Activated CD8-positive, alpha-beta T cell treated with anti-CD3 and anti-CD28 coated beads, Interleukin-2, amount 10 ng/mL, durations not matched to agents 7 days and 5 days (primary cell): ENCODE measurements around the gene RNF10. TPM values are rescaled to one million over a fixed set of nuclear protein-coding genes. Genes with fewer than 3 reads are reported as not detected.
"Not testable (repeated sequence)": the region's sequence is repeated elsewhere in the genome, so short reads cannot be mapped to it uniquely, and the experiment has no call there.

Experiments
- ATAC-seq: fragments of 150-1000 bp; cut with Tn5 transposase; one replicate; pipeline ENCODE4 v1.10.0; 2021; ENCODE audit warnings: moderate library complexity
- CTCF ChIA-PET: fragments of 350-600 bp; sonication (Branson Sonifier 250); formaldehyde crosslinking; loops from one replicate; lab custom pipeline; 2021; ENCODE audit warnings: antibody characterized with exemption; lab: Charles Lee
- POLR2A ChIA-PET: fragments of 350-600 bp; sonication (Branson Sonifier 250); formaldehyde crosslinking; loops from one replicate; lab custom pipeline; 2021; ENCODE audit warnings: antibody characterized with exemption; lab: Charles Lee
- DNase-seq: peaks from one replicate; pipeline ENCODE4 v3.0.0-alpha.2; 2020
- H3K27ac Mint-ChIP-seq: one replicate; pipeline ENCODE4 v1.8.0; 2021; ENCODE audit warnings: mild to moderate bottlenecking, mixed read lengths
- H3K27me3 Mint-ChIP-seq: one replicate; pipeline ENCODE4 v1.8.0; 2021; ENCODE audit warnings: low read depth, mixed read lengths
- H3K36me3 Mint-ChIP-seq: one replicate; pipeline ENCODE4 v1.8.0; 2021; ENCODE audit warnings: low read depth, mixed read lengths
- H3K4me1 Mint-ChIP-seq: one replicate; pipeline ENCODE4 v1.8.0; 2021; ENCODE audit warnings: low read depth, mixed read lengths
- H3K4me3 Mint-ChIP-seq: one replicate; pipeline ENCODE4 v1.8.0; 2021; ENCODE audit warnings: mild to moderate bottlenecking, mixed read lengths
- H3K9me3 Mint-ChIP-seq: one replicate; pipeline ENCODE4 v1.8.0; 2022; ENCODE audit warnings: mixed read lengths; ENCODE audit not compliant: insufficient read depth
- total RNA-seq, 2 experiments: library from RNA; stranded (reverse); gene quantifications; one replicate each; pipeline ENCODE4 v1.2.3, GENCODE V29; 2021

RNF10 gene
- total RNA-seq, 2 experiments from 2014 or later: 192 to 204 TPM

DNA sequence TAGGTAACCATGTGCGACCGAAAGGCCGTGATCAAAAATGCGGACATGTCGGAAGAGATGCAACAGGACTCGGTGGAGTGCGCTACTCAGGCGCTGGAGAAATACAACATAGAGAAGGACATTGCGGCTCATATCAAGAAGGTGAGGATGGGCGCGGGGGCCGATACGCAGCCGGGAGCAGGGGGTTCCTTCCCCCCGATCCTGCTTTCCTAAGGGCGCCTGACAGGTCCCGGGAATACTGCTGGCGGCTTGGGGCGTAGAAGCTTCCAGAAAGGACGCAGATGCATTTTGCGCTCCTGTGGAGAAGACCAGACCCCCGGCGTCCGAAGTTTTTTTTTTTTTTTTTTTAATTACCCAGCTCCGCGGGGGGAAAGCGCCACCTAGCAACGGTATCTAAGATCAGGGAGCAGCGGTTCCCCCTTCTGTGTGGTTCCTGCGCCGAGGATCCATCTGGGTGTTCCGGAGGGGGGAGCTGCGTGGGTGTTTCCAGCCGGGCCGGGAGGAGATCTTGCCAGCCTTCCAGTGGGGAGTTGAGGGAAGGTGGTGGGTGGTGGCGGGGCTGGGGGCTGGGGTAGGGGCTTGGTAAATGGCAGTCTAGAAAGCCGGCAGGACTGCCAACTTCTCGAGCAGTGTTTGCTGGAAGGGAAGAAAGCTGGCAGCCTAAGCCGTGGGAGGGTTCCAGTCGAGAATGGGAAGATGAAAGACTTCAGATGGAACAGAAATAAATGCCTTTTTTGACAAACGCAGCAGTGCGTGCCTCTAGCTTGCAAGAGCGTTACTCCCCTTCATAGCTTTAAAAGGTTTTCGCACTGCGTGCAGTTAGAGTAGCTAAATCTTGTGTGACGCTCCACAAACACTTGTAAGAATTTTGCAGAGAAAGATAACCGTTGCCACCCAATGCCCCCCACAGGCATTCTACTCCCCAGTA lies 37.5 kb upstream of the RNF10 start:
- CTCF ChIA-PET: interaction anchor here (0.7 to 2.4 kb wide), 11 partner anchors 11 to 139 kb away, joined by 3 to 21 read pairs (median 3); partner anchors contain the start of gene SRSF9
- peak overlapping the region; percentile 85 for H3K27ac Mint-ChIP-seq

DNA sequence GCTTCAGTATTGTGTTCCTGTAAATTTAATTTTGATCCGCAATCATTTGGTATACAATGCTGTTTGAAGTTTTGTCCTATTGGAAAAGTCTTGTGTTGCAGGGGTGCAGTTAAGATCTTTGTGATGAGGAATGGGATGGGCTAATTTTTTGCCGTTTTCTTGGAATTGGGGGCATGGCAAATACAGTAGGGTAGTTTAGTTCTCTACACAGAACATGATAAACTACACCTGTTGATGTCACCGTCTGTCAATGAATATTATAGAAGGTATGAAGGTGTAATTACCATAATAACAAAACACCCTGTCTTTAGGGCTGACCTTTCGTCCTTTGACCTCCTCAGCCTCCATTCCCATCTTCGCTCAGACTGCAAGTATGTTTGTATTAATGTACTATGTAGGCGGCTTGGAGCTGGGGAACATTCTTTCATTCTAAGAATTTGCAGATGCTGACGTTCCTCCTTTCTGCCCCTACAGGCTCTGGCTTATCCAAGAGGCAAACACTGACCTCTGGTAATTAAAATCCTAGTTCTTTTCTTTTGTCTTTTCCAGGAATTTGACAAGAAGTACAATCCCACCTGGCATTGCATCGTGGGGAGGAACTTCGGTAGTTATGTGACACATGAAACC lies 36.5 kb upstream of the RNF10 start:
- Mint-ChIP-seq H3K27ac (peak overlapping the region; percentile 31), H3K4me3 (peak overlapping the region; percentile 89), H3K27me3 (no peaks in the 10 kb centered on the region), H3K4me1 (peaks cover 35% of the 10 kb centered on the region), H3K9me3 (no peaks in the 10 kb centered on the region), H3K36me3 (peaks cover 36% of the 10 kb centered on the region)
- POLR2A ChIA-PET: interaction anchor here (1.3 to 3.4 kb wide), 3 partner anchors 25 to 206 kb away, joined by 3 to 19 read pairs (median 8); partner anchors contain the start of genes RNU4-2 and SRSF9
- no peak for ATAC-seq
- DNase-seq: no peak
- CTCF ChIA-PET: interaction anchor here (0.7 to 2.4 kb wide), 7 partner anchors 12 to 140 kb away, joined by 3 to 21 read pairs (median 3); partner anchors contain the start of gene SRSF9

More for the DNA sequence above, 37.5 kb upstream of the RNF10 start:
- Mint-ChIP-seq H3K27me3 (no peaks in the 10 kb centered on the region), H3K4me3 (peak overlapping the region; percentile 89), H3K4me1 (peaks cover 35% of the 10 kb centered on the region), H3K36me3 (peaks cover 33% of the 10 kb centered on the region), H3K9me3 (no peaks in the 10 kb centered on the region)
- peak; percentile 62 for DNase-seq
- peak; percentile 10 for ATAC-seq
- POLR2A ChIA-PET: interaction anchor here (0.9 to 3.4 kb wide), 6 partner anchors 24 to 205 kb away, joined by 3 to 19 read pairs (median 3); partner anchors contain the start of genes POP5, RNU4-2 and SRSF9

GRCh38 chr12:120498870-120499515 lies 35.2 kb upstream of the RNF10 start:
- ChIA-PET CTCF (interaction anchor here (0.8 to 1.1 kb wide), 2 partner anchors 11 to 148 kb away, joined by 3 read pairs; no protein-coding TSS in a partner anchor), POLR2A (no interaction called here)
- Mint-ChIP-seq H3K27ac (no peak overlapping the region), H3K27me3 (no peaks in the 10 kb centered on the region), H3K9me3 (no peaks in the 10 kb centered on the region), H3K4me3 (no peak overlapping the region), H3K36me3 (peaks cover 46% of the 10 kb centered on the region), H3K4me1 (peaks cover 35% of the 10 kb centered on the region)
- ATAC-seq (no peak), DNase-seq (no peak)

DNA sequence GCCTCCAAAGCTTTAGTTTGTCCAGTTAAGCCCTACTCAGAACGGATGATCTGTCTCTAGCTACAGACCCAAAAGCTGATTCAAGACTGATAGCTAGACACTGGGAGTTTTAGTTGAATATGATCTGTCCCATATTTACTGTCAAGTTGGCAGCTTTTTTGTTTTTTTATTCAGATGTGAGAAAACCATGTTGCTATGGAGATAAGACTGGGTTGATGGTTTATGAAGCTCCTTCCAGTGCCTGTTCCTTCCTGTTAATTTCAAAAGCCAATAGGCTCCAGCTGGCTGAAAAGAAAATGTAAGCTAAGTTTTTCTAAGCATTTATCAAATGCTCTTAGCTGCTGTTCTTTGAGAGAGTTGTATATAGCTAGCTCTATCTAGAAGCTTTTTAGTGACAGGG lies 33.6 kb upstream of the RNF10 start:
- H3K36me3 Mint-ChIP-seq: peaks cover 49% of the 10 kb centered on the region
- H3K4me3 Mint-ChIP-seq: no peak overlapping the region
- no peak for ATAC-seq
- no peaks in the 10 kb centered on the region for H3K27me3 Mint-ChIP-seq
- CTCF ChIA-PET: interaction anchor here (1.0 to 1.2 kb wide), 3 partner anchors 9 to 60 kb away, joined by 3 to 5 read pairs (median 4); partner anchors contain the start of gene SRSF9
- no peak for DNase-seq
- POLR2A ChIA-PET: interaction anchor here (1.0 to 1.1 kb wide), 2 partner anchors 31 to 208 kb away, joined by 3 to 4 read pairs; partner anchors contain the start of genes RNU4-1 and SRSF9
- peaks cover 25% of the 10 kb centered on the region for H3K4me1 Mint-ChIP-seq
- H3K27ac Mint-ChIP-seq: no peak overlapping the region
- no peaks in the 10 kb centered on the region for H3K9me3 Mint-ChIP-seq

DNA sequence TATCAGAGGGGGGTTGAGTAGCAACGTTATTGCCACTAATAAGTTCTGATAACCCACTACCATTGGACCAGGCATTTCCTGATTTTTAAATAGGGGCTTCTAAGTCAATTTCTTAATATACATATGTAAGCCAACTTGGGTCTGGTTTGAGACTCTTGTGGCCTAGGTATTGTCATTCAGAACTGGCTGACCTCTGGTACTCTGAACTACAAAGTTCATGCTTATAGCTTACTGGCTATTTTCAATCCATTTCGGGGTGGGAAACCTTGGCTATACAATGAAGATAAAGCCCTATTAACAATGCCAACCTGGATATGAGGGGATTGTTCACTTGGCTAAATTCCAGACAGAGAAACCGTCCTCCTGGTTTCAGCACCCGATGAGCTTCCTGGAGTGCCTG lies 29.6 kb upstream of the RNF10 start:
- peaks cover 29% of the 10 kb centered on the region for H3K36me3 Mint-ChIP-seq
- no peaks in the 10 kb centered on the region for H3K27me3 Mint-ChIP-seq
- no peak for ATAC-seq
- H3K4me3 Mint-ChIP-seq: no peak overlapping the region
- H3K27ac Mint-ChIP-seq: no peak overlapping the region
- DNase-seq: no peak
- no peaks in the 10 kb centered on the region for H3K9me3 Mint-ChIP-seq
- peaks cover 5% of the 10 kb centered on the region for H3K4me1 Mint-ChIP-seq
- POLR2A ChIA-PET: no interaction called here
- CTCF ChIA-PET: interaction anchor here (1.0 kb wide), 2 partner anchors 61 to 81 kb away, joined by 3 read pairs; no protein-coding TSS in a partner anchor

GRCh38 chr12:120508537-120508936 lies 25.6 kb upstream of the RNF10 start:
- Mint-ChIP-seq H3K4me3 (no peak overlapping the region), H3K36me3 (peaks cover 24% of the 10 kb centered on the region), H3K9me3 (no peaks in the 10 kb centered on the region), H3K27me3 (no peaks in the 10 kb centered on the region), H3K4me1 (no peaks in the 10 kb centered on the region), H3K27ac (no peak overlapping the region)
- ChIA-PET POLR2A (no interaction called here), CTCF (interaction anchor here (1.3 to 2.1 kb wide), 2 partner anchors 8 to 40 kb away, joined by 4 to 10 read pairs; partner anchors contain the start of gene SRSF9)
- ATAC-seq (no peak), DNase-seq (no peak)

GRCh38 chr12:120514002-120514401 lies 20.2 kb upstream of the RNF10 start:
- ChIA-PET POLR2A (interaction anchor here (1.2 kb wide), 1 partner anchor 42 kb away, joined by 4 read pairs; no protein-coding TSS in a partner anchor), CTCF (no interaction called here)
- Mint-ChIP-seq H3K4me3 (no peak overlapping the region), H3K27me3 (no peaks in the 10 kb centered on the region), H3K27ac (no peak overlapping the region), H3K36me3 (peaks cover 25% of the 10 kb centered on the region), H3K9me3 (no peaks in the 10 kb centered on the region), H3K4me1 (no peaks in the 10 kb centered on the region)
- ATAC-seq: no peak
- no peak for DNase-seq

DNA sequence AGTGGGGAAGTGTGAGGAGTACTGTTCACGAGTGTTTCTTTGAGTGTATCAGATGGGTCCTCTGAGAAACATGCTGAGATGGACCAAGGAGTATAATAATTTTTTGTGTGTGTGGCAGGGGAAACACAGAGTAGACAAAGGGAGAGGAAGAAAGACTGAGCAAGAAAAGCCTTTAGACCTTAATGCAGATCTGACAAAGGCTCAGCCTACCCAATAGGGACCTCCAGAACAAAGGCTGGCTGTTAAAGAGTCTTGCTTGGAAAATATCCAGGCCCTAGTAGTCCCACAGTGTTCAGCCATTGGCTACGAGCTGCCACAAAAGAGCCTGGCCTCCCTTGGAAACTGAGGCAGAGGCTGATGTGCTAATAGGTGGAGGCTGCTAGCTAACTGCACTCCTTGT lies 18.7 kb upstream of the RNF10 start:
- Mint-ChIP-seq H3K27ac (no peak overlapping the region), H3K36me3 (peaks cover 20% of the 10 kb centered on the region), H3K9me3 (no peaks in the 10 kb centered on the region), H3K4me1 (no peaks in the 10 kb centered on the region), H3K4me3 (no peak overlapping the region), H3K27me3 (no peaks in the 10 kb centered on the region)
- DNase-seq: no peak
- CTCF ChIA-PET: interaction anchor here (1.1 to 1.5 kb wide), 3 partner anchors 10 to 75 kb away, joined by 4 to 5 read pairs (median 5); partner anchors contain the start of gene SRSF9
- ATAC-seq: no peak
- POLR2A ChIA-PET: no interaction called here

DNA sequence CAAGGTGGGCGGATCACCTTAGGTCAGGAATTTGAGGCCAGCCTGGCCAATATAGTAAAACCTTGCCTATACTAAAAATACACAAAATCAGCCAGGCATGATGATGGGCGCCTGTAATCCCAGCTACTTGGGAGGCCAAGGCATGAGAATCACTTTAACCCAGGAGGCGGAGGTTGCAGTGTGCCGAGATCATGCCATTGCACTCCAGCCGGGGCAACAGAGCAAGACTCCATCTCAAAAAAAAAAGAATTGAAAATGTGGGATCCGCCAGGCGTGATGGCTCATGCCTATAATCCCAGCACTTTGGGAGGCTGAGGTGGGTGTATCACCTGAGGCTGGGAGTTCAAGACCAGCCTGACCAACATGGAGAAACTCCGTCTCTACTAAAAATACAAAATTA lies 14.8 kb upstream of the RNF10 start:
- H3K4me1 Mint-ChIP-seq, H3K27ac Mint-ChIP-seq, DNase-seq, H3K9me3 Mint-ChIP-seq, H3K4me3 Mint-ChIP-seq, ATAC-seq, CTCF ChIA-PET, H3K27me3 Mint-ChIP-seq, POLR2A ChIA-PET: not testable (repeated sequence)
- peaks cover 12% of the 10 kb centered on the region for H3K36me3 Mint-ChIP-seq

- Mint-ChIP-seq H3K9me3 (no peaks in the 10 kb centered on the region), H3K4me3 (no peak overlapping the region), H3K27me3 (no peaks in the 10 kb centered on the region), H3K36me3 (peaks cover 7% of the 10 kb centered on the region), H3K4me1 (no peaks in the 10 kb centered on the region), H3K27ac (no peak overlapping the region)
- POLR2A ChIA-PET: no interaction called here
- DNase-seq (no peak), ATAC-seq (no peak)
- CTCF ChIA-PET: interaction anchor here (0.7 kb wide), 1 partner anchor 1078 kb away, joined by 3 read pairs; no protein-coding TSS in a partner anchor
Observed at GRCh38 chr12:120522568-120522967, 11.6 kb upstream of the RNF10 start.
